Measurements from ENCODE around the gene PDE6D.

The PDE6D gene

DNA sequence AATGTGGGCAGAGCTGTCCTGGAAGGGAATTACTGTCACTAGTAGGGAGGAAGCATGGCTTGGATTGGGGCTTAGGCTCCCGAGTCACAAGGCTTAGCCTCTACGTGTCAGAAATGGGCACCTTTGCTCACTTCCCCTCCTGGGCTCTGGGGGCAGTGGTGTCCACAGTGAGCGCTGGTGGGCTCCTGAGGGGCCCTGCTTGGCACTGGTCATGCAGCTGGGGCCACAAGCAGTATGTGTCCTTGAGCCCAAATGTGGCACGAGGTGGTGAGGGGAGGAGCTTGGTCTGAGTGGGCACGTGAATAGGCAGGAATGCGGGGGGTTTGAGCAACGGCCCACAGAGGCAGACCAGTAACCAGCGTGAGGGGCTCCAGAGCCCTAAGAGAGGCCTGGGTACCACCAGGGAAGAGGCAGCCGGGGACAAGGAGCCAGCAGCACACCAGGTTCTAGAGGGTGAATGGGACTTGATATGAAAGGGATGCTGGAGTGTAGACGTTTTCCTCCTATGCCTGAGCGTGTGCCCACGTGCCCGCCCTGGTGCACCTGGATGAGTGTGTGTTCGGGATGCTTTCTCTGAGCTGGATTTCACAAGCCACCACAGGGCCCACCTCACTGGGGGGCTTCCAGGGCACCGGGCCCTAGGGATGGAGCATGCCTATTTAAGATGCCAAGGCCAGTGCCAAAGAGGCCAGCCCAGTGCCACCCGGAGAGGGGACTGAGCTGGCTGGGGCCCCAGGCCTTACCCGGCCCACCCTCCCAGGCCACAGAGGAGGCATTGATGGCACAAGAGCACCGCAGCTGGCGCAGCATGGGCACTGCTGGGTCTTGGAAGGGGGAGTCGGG, 95.5 kb downstream of the PDE6D start:
- DNase-seq (ENCODE audit: low read depth in 2 of 2, low spot score in 1 of 2), result no peak

DNA sequence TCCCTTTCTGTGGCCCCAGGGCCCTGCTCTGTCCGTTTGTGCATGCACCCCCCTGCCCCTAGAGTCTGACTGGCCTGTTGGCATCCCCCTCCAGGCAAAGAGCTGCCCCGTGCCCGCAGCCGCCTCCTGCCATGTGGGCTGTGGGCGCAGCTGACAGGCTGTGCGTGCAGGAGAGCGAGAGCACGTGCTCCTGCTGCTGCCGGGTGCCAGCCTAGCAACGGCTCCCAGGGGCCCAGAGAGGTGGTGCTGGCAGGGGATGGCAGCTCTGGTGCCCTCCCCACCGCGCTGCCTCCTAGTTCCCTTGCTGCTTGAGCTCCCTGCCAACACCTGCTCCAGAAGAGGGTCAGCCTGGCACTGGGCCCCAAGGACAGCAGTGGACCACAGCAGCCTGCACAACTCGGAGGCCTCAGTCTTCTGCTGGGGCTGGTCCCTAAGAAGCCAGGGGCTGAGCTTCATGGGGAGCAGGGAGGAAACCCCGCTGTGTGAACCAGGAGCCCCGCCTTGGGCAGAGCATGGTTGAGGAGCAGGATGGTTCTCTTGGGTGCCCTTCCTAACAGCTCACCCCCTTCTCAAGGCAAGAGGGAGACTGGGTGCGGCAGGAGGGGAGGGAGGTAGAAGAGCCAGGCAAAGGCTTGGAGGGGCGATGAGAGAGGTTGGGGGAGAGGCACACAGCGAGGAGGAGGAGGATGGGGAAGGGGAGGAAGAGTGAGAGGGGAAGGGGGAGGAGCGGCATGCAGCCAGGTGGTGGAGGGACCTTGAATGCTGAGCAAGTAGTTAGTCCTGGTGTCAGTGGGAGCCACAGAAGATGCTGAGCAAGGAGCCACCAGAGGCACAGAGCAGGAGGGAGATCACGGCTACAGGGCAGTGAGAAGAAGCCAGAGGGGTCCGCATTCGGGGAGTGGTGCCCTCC, 96.5 kb downstream of the PDE6D start:
- no peak for DNase-seq (ENCODE audit: low read depth in 2 of 2, low spot score in 1 of 2)

DNA sequence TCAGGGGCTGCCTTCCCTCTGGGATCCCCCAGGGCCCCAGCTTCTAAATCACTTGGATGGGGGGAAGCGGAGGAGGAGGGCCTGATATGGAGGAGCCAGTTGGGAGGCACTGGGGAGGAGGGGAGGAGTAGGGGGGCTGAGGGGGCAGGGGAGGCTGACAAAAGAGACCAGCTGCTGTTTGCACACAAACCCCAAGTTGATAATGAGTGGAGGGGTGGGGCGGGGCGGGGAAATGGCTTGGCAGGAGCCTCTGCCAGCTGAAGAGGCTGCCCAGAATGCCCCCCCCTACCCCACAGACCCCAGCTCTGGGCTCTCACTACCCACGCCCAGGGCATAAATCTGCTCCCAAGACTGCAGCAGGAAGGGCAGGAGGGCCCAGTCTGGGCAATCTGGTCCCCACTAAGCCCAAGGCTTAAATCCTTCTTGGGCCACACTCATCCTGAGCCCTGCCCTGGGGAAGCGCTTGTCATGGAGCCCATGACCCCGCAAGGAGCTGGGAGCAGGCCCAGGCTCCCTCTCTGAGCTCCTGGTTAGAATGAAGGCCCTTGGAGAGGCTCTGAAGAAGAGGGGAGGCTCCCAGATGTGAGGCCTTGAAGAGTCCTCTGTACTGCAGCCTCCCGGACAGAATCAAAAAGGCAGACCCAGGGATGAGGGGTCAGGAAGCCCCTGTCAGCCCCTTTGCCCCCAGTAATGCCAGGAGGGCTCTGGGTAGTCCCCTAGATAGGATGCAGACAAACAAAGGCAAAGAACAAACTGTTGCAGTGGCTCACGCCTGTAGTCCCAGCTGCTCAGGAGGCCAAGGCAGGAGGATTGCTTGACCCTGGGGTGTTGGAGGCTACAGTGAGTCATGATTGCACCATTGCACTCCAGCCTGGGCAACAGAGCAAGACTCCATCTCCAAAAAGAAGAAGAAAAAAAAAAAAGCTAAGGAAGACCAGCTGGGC, 97.5 kb downstream of the PDE6D start:
- DNase-seq (ENCODE audit: low read depth in 2 of 2, low spot score in 1 of 2), result no peak

DNA sequence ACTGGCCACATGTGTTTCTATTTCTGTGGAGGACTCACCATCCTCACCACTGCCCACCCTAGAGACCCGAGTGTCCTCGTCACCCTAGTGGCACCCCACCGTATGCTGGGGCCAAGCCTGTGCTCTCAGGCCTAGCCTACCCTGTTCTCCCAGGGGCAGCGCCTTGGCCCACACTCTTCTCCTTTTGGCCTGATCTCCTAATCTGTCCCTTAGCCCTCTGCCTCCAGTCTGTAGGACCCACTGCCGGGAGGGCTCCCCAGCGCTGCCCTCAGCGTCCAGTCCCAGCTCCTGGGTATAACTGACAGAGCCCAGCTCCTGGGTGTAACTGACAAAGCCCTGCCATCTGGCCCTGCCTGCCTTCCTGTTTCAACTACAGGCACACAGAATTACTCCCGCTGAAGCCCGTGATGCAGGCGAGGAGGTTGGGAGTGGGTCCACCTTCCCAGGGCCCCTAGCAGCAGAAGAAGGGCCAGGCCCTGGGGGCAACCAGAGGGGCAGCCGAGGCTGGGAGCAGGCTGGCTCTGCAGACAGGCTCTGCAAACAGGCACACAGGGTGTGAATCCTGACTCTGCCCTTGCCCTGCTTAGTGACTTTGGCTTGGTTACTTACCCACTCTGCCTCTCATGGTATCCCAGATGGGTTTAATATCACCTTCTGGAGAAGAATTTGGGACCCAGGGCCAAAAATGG, 98.3 kb downstream of the PDE6D start:
- no peak for DNase-seq (ENCODE audit: low read depth in 2 of 2, low spot score in 1 of 2)

Data from stimulated activated CD8-positive, alpha-beta memory T cell treated with anti-CD3 and anti-CD28 coated beads, Interleukin-4, amount 100 ng/mL, for 1 hour (primary cell).